Mesothelial cell of epicardium (in vitro differentiated cells): ENCODE measurements around the gene MGAM2. TPM values are rescaled to one million over a fixed set of nuclear protein-coding genes. Genes with fewer than 3 reads are reported as not detected.

Source experiments
- DNase-seq, 2 experiments: peaks; one replicate each; pipeline ENCODE4 v3.0.0; 2021; ENCODE audit warnings: low spot score in 2 of 2; ENCODE audit not compliant: unreplicated experiment in 2 of 2
- H3K27ac Mint-ChIP-seq: 2 replicates; pipeline ENCODE4 v1.8.0; 2021; ENCODE audit warnings: mixed read lengths
- H3K27me3 Mint-ChIP-seq: 2 replicates; pipeline ENCODE4 v1.8.0; 2021; ENCODE audit warnings: low read depth, mixed read lengths
- H3K36me3 Mint-ChIP-seq: 2 replicates; pipeline ENCODE4 v1.8.0; 2021; ENCODE audit warnings: mixed read lengths
- H3K4me1 Mint-ChIP-seq: 2 replicates; pipeline ENCODE4 v1.8.0; 2021; ENCODE audit warnings: mixed read lengths
- H3K4me3 Mint-ChIP-seq: 2 replicates; pipeline ENCODE4 v1.8.0; 2021; ENCODE audit warnings: mild to moderate bottlenecking, moderate library complexity, mixed read lengths
- H3K9me3 Mint-ChIP-seq: 2 replicates; pipeline ENCODE4 v1.8.0; 2021; ENCODE audit warnings: mixed read lengths
- total RNA-seq: library from RNA; stranded (reverse); gene quantifications from 3 replicates; pipeline ENCODE4 v1.2.1, GENCODE V29; 2021
- TF ChIP-seq, protein P1 (sequence below): fragments of 200-600 bp; sonication (generic); IDR thresholded peaks from one replicate; pipeline ENCODE4 v1.5.0; 2021; ENCODE audit warnings: antibody characterized with exemption; ENCODE audit not compliant: unreplicated experiment

The MGAM2 gene
- total RNA-seq, 1 donor from 2014 or later = 0.13 TPM

DNA sequence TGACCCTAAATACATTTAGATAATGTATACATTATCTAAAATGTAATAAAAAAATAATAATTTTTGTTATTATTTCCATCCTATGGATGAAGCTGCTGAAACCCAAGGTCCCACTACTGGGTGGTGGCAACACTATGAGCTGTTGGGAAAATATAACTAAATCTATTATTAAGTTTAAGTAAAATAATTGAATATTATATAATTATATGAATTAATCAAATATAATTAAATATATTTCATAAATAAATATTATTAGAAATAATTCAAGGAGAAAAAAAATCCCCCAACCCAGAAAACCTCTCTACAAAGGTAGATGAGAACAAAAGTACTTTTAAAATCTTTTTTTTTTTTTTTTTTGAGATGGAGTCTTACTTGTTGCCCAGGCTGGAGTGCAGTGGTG lies 138.4 kb downstream of the MGAM2 start:
- TF ChIP-seq, protein P1, sequence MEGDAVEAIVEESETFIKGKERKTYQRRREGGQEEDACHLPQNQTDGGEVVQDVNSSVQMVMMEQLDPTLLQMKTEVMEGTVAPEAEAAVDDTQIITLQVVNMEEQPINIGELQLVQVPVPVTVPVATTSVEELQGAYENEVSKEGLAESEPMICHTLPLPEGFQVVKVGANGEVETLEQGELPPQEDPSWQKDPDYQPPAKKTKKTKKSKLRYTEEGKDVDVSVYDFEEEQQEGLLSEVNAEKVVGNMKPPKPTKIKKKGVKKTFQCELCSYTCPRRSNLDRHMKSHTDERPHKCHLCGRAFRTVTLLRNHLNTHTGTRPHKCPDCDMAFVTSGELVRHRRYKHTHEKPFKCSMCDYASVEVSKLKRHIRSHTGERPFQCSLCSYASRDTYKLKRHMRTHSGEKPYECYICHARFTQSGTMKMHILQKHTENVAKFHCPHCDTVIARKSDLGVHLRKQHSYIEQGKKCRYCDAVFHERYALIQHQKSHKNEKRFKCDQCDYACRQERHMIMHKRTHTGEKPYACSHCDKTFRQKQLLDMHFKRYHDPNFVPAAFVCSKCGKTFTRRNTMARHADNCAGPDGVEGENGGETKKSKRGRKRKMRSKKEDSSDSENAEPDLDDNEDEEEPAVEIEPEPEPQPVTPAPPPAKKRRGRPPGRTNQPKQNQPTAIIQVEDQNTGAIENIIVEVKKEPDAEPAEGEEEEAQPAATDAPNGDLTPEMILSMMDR = no peak
- no peaks in the 10 kb centered on the region for H3K9me3 Mint-ChIP-seq
- no peak overlapping the region for H3K4me3 Mint-ChIP-seq
- H3K27ac Mint-ChIP-seq = no peak overlapping the region
- H3K27me3 Mint-ChIP-seq = peaks cover 5% of the 10 kb centered on the region
- no peaks in the 10 kb centered on the region for H3K36me3 Mint-ChIP-seq
- peaks cover 9% of the 10 kb centered on the region for H3K4me1 Mint-ChIP-seq
- no peak for DNase-seq

DNA sequence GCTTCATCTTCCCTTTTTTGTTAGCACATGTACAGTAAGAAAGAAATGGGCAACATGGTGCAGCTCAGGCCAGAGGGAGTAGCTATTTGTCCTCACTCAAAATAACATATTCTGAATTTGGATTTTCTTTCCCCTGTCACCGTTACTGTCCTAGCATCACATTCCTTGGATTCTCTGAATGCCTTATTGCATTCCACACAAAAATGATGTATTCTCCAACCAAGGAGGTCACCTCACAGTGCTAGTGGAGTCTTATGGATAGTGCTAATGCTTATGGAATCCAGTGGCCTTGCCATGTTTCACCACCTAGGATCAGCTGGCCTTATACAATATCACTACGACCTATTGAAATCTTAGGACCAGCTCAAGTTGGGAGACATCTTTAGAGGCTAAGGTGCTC lies 139.2 kb downstream of the MGAM2 start:
- no peak for DNase-seq
- Mint-ChIP-seq H3K4me1 (peaks cover 9% of the 10 kb centered on the region), H3K36me3 (no peaks in the 10 kb centered on the region), H3K9me3 (no peaks in the 10 kb centered on the region), H3K27me3 (peaks cover 2% of the 10 kb centered on the region), H3K27ac (no peak overlapping the region), H3K4me3 (no peak overlapping the region)
- TF ChIP-seq, protein P1 = no peak

DNA sequence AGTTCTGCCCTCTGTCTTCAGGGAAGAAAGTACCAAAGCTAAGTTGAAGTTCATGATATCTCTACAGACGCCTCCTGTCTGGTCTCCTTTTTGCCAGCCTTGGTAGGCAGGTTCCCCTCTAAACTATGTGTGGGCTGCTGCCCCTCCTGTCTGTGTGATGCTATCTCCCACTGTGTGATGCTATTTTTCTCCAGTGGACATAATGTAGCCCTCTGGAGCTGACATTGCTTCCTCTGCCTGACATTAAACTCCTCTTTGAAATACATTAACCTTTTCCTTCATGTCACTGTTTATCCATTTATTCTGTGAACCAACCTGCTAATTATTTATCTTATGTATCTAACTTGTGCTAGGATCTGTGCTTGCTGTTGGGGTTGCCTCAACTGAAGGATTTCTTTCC lies 146.4 kb downstream of the MGAM2 start, which contains the start of gene PRSS58:
TSS of gene PRSS58 (minus strand) at position 101 of the 400 bp plus-strand sequence. CDS start 351 bp downstream, outside the sequence.
- H3K27ac Mint-ChIP-seq = no peak within 1 kb of the TSS
- H3K36me3 Mint-ChIP-seq = no peaks in the 10 kb centered on the region
- TF ChIP-seq, protein P1 = no peak
- H3K27me3 Mint-ChIP-seq = peaks cover 9% of the 10 kb centered on the region
- H3K4me3 Mint-ChIP-seq = no peak within 1 kb of the TSS
- H3K9me3 Mint-ChIP-seq = peaks cover 23% of the 10 kb centered on the region
- DNase-seq = no peak
- H3K4me1 Mint-ChIP-seq = peaks cover 2% of the 10 kb centered on the region

DNA sequence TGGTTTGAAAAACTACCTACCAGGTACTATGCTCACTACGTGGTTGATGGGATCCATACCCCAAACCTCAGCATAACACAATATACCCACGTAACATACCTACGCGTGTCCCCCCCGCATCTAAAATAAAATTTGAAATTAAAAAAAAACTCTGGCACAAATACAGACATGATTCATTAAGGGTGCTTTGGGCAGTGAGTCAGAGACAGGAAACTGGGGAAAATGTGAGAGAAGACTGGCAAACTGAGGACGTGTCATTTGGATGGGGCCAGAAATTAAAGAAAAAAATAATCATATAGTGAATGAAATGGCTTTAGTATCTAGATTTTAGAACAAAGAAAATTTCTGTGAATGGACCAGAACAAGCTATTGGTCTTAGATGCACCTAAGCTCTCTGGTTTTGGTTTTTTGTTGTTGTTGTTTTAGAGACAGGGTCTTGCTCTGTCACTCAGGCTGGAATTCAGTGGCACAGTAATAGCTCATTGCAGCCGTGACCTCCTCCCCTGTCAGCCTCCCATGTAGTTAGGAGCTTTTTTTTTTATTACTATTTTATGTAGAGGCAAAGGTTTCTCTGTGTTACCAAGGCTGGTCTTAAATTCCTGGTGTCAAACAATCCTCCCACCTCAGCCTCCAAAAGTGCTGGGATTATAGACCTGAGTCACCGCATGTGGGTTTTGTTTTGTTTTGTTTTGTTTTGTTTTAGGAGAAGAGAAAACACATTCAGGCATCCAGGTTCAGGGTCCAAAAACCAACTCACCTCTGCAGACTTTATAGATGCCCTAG lies 152.3 kb downstream of the MGAM2 start:
- Mint-ChIP-seq H3K36me3 (no peaks in the 10 kb centered on the region), H3K4me3 (no peak overlapping the region), H3K4me1 (no peaks in the 10 kb centered on the region), H3K27me3 (peaks cover 16% of the 10 kb centered on the region), H3K27ac (no peak overlapping the region), H3K9me3 (peaks cover 15% of the 10 kb centered on the region)
- no peak for DNase-seq
- TF ChIP-seq, protein P1 = no peak

Other genes starting within 250 kb of the MGAM2 start
- gene OR9A4, start 195.3 kb upstream of the MGAM2 start, total RNA-seq = 0.14 to 0.18 TPM in 2 of 3 replicates, not detected in the other
- gene CLEC5A, start 164.7 kb upstream of the MGAM2 start, total RNA-seq = not detected in 3 replicates
- not detected in 3 replicates for gene TAS2R38, start 137.9 kb upstream of the MGAM2 start, total RNA-seq
- 0.75 to 0.96 TPM (median 0.95 TPM) in 3 replicates for gene MGAM, start 115.8 kb upstream of the MGAM2 start, total RNA-seq
- not detected in 3 replicates for gene PRSS58, start 146.3 kb downstream of the MGAM2 start, total RNA-seq